GM21390 (cell line): ENCODE data around the gene ASB16.
A peak's percentile ranks its signal among the peaks of the same experiment; 100 is the strongest.
"Not testable (repeated sequence)": the region's sequence is repeated elsewhere in the genome, so short reads cannot be mapped to it uniquely, and the experiment has no call there.

ENCODE experiments used
- ATAC-seq: cut with Tn5 transposase; IDR thresholded peaks from one replicate; pipeline ENCODE4 v1.9.1; 2021; ENCODE audit not compliant: unreplicated experiment

ASB16 gene, protein sequence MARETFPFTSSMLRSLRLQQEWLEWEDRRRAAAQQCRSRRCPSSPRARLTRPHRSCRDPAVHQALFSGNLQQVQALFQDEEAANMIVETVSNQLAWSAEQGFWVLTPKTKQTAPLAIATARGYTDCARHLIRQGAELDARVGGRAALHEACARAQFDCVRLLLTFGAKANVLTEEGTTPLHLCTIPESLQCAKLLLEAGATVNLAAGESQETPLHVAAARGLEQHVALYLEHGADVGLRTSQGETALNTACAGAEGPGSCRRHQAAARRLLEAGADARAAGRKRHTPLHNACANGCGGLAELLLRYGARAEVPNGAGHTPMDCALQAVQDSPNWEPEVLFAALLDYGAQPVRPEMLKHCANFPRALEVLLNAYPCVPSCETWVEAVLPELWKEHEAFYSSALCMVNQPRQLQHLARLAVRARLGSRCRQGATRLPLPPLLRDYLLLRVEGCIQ

DNA sequence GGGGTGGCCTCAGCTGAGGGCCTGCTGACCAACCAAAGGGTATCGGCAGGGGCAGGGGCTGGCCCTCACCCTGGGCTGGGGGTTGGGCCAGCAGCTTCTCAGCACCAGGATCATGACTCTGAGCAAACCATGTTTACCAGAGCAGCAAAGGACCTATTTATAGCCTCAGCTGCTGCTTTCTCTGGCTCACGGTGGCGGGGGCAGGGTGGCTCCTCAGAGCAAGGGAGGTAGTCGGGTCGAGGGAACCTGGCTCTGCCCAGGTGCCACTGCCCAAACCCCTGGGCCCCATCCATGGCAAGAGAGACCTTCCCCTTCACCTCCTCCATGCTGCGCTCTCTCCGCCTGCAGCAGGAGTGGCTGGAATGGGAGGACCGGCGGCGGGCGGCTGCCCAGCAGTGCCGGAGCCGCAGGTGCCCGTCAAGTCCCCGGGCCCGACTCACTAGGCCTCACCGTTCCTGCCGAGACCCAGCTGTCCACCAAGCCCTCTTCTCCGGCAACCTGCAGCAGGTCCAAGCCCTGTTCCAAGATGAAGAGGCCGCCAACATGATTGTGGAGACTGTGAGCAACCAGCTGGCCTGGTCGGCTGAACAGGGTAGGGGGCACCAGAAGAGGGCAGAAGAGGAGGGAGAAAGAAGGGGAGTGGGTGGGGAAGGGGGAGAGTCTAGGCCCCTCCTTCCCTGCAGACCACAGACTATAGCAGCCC is at the start of gene ASB16:
TSS of gene ASB16 (plus strand) at position 206 of the 703 bp plus-strand sequence. CDS start at position 292, 86 bp downstream.
- ATAC-seq = no peak

DNA sequence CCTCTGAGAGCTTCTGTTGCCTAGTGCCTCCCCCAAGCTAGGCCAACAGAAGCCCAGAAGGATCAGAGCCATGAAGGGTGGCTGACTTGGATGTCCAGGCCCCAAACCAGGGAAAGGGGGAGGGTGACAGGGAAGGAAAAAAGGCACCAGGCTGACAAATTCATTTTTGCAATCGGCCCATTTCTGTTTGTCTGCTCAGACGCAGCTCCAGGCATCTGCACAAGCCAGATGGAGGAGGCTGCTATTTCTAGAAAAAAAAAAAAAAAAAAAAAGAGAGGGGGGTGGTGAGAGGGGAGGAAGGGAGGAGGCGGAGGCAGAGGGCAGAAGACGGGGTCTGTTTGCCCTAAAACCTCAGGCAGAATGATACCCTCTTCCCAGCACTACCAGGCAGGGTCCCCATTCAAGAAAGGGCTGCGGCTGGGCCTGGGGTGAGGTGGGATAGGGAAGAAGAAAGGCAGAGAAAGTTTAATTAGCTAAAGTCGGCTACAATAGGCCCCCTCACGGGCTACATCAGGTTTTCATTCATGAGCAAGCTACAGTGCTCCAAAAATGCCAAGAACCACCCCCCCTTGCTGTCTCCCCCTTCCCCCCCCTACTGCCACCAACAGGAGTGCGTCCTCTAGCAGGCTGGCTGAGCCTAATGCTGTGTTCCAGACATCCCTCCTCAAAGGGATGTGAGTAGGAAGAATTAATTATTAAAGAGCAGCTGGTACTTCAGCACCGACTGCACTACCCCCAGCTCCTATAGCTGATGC is 49.5 kb upstream of the ASB16 start:
- ATAC-seq = no peak

DNA sequence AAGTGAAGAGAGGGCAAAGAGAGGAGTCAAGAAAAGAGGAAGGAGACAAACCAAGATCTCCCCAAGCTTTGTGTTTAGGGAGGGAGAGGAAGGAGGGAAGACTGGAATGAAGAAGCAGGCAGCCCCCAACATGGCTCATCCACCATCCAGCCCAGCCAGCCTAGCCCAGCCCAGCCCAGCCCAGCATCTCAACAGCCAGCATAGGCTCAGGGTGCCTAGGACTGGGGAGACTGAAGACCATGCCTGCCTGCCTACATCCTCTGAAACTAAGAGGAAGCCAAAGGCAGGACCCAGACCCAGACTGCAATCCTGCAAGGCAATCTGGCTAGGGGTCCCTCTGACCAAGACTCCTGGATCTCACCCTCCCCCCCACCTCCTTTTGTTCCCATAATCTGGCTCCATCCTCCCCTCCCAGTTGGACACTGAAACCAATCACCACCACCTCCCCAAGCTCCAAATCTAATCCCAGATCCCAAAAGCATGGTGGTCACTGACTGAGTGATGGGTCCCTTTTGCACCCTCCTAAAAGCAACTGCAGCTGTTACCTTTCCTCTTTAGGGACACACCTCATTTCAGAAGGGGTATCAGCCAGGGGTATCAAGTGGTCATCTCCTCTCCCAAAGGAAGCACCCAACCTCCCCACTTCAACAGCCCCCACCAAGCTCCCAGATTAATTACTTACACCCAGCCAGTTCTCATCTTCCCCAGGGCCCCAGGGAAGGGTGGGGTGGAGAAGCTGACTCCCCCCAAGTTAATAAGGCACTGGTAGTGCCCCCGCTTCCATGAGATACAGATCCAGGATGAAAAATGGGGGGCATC is 48.3 kb upstream of the ASB16 start:
- ATAC-seq = no peak

DNA sequence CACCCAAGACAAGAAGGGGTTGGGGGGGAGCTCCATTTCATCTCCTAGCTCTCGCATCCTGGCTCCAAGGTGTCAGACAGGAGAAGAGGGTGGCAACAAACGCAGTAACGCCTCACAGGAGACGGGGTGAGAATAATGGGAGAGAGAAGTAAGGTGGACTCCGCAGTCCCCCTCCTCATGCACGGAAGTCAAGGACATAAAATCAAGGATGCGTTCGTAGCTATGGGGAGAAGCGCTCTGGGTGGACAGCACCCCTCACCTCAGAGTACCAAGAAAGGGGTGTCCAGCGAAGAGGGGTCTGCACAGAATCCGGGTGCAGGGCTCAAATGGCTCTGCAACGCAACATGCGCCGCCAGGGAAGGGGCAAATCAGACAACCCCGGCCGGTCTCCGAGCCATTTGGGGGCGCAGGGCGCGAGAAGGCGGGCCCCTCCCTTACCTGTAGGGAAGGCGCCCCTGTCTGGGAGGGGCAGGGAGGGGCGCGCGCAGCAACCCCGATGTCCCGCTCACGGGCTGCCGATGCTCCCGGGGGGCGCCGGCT is 47.6 kb upstream of the ASB16 start:
- peak; percentile 11 for ATAC-seq

DNA sequence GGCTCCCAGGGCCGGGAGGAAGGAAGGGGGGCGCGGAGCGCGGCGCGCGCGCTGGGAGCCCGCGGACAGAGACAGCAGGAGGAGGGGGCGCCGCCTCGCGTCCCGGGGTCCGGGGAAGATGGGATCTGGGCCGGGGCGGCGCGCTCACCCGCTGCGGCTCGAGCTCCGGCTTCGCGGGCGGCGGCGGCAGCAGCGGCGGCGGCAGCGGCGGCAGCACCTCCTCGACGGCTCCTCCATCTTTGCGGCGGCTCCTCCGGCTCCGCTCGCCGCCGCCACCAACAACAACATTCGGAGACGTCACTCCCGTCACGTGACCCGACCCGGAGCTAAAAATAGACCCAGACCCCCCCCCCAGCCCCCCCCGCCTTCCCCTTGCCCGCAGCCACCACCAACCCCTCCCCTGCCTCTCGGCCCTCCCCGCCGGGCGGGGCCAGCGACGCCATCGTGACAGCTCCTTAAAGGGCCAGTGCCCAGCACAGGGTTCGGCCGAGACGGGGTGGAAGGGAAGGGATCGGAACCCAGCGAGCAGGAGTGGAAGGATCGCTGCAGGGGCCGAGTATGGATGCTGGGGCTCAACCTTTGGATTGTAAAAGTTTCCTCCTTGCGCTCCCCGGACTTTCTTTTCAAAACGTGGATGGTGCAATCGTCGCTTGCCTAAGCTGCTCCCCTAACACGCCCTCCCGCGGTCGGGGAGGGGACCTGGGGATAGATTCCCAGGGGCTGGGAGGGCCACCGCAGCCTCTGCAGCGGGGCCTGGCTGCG is 47.0 kb upstream of the ASB16 start, which contains the start of gene HDAC5:
TSS of gene HDAC5 (minus strand) at position 286 of the 762 bp plus-strand sequence. CDS start 6,126 bp downstream, outside the sequence.
- peak; percentile 88 for ATAC-seq

DNA sequence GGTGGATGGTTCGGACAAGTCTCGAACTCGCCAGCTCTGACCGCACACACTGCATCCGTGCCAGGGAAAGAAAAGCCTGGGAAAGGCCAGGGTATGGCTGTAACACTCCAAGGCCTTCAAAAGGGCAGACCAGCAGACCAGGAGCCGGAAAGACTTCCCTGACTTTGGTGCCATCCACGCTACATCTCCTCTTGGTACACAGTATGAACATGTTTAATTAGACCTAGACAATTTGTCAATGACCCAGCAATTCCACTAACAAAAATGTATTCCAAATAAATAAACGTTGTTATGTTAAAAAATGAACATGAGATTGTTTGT is 46.4 kb upstream of the ASB16 start:
- ATAC-seq = no peak

DNA sequence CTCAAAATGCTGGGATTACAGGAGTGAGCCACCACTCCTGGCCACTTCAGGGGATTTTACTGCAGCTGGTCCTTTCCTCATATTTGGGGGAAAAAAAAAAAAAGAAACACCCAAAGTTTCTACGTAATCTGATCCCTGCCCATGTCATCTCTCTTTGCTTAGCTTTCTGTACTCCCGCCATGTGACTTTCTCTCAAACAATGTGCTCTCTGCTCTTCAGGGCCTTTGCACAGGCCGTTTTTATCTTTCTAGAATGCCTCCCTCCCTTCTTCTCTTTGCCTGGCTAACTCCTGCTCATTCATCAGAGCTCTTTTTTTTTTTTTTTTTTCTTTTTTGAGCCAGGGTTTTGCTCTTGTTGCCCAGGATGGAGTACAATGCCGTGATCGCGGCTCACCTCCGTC is 42.1 kb upstream of the ASB16 start:
- ATAC-seq = no peak

DNA sequence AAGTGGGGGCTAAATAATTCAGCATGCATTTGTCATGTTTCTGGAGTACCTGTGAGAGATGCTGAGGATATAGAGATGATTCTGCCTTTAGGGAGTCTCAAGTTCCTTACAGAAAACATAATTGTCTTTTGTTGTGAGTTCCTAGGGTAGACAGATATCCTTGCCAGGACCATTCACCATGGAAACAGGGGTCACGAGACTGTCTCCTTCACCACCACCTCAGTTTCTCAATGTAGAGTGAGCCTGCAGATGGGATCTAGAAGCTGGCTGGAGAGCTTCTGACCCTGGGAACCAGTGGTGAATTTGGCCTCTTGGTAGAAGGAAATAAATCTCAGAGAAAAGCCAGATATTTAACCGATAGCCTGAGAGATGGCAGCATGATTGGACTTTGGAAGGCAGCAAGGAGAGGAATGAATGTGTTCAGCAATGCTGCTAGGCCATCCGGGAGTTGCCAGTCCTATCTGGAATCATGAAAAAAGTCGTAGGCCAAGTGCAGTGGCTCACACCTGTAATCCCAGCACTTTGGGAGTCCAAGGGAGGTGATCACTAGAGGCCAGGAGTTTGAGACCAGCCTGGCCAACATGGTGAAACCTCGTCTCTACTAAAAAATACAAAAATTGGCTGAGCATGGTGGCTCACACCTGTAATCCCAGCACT is 39.7 kb upstream of the ASB16 start:
- no peak for ATAC-seq

DNA sequence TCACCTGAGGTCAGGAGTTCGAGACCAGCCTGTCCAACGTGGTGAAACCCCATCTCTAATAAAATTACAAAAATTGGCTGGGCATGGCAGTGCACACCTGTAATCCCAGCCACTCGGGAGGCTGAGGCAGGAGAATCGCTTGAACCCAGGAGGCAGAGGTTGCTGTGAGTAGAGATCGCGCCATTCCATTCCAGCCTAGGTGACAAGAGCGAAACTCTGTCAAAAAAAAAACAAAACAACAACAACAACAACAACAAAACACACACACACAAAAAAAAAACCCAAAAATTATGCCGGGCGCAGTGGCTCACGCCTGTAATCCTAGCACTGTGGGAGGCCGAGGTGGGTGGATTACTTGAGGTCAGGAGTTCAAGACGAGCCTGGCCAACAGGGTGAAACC is 39.1 kb upstream of the ASB16 start:
- not testable (repeated sequence) for ATAC-seq

DNA sequence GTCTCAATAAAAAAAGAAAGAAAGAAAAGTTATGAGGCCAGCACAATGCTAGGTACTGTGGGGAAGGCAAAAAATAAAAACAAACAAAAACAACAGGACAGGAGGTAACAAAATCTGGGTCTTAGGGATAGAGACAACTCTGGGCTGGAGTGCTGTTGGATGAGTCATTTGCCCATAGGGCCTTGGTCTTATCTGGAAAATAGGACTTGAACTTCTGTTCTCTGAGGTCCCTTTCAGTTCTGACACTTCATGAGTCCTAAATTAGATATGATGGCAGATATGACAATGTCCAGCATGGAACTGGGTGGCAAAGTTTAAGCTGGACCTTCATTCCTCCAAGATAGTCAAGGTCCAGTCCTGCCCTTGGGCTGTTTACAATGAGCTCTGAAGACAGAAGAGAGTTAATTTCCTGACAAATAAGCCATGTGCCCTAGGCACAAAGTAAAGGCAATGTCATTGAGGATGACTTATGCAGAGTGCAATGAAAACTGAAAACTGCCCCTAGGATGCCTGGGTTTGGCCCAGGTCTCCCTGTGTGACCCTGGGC is 38.2 kb upstream of the ASB16 start:
- no peak for ATAC-seq

DNA sequence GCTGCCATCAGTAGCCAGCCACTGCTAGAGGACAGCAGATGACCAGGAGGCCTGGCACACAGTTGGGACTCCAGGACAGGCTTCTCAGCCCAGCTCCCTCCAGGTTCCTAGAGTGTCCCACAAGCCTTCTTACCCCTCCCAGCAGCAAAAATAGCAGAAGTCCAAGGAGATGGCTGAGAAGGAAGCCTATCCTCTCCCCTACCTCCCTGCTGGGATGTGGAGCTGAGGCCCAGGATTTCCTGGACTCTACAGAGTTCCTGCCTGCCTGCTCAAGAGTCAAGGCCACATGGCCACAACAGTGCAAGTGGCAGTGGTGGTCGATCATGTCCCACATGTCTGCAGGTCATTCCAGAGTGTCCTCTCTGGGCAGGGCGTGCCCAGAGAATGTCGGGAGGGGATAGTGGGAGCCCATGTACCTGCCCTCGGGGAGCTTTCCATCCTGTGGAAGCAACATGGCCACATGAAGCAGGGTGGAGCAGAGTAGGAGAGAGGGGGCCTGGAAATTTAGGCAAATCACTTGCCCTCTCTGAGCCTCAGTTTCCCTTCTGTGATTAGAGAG is 36.5 kb upstream of the ASB16 start:
- no peak for ATAC-seq

DNA sequence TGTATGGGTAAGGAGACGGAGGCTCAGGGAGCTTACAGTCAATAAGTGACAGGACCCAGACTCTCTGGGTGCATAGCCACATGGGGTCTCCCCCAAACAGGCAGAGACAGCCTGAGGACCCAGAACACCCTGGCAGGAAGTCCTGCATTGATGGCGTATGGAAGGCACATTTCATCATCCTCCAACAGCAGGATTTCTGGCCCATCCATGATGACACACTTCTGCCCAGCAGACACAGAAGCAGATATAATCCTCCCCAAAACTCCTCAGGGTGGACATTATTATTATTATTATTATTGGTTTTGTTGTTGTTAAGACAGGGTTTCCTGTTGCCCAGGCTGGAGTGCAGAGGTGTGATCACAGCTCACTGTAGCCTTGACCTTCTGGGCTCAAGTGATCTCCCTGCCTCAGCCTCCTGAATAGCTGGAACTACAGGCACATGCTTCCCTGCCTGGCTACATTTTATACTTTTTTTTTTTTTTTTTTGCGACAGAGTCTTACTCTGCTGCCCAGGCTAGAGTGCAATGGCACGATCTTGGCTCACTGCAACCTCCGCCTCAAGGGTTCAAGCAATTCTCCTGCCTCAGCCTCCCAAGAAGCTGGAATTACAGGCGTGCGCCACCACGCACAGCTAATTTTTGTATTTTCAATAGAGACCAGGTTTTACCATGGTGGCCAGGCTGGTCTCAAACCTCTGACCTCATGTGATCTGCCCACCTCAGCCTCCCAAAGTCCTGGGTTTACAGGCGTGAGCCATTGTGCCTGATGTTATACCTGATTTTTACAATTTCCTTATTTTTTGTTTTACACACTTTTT is 35.5 kb upstream of the ASB16 start:
- no peak for ATAC-seq

DNA sequence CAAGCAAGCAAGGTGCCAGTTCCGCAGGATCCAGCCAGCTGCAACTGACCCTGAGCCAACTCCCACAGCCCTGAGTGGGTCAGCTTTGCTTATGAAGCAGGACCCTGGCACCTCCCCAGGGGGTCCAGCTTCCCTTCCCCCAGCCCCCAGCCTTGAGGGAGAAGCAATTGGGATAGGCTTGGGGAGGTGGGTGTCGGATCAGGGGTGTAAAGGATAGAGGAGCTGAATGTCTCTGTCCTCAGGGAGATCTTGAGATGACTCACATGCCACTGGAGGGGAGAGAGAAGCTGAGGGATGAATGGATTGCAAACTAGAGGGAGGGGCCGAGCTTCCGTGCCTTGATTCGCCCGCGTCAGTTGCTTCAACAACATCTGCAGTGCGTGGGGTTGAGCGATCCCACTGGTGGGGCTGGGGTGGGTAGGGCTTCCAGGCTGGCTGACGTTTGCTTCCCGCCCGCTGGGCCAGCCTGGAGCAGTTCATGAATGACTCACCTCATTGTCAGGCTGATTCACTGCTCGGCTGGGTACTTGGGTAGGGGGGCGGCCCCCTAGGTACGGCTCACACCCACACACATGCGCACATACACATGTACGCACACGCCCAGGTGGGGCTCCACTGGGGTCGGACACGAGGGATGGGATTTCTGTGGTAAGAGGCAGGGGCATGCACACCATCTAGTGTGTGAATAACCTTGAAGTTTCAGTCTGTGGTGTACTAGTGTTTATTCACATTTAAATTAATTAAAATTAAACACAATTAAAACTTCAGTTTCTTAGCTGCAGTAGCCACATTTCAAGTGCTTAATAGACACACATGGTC is 32.4 kb upstream of the ASB16 start:
- ATAC-seq = no peak

DNA sequence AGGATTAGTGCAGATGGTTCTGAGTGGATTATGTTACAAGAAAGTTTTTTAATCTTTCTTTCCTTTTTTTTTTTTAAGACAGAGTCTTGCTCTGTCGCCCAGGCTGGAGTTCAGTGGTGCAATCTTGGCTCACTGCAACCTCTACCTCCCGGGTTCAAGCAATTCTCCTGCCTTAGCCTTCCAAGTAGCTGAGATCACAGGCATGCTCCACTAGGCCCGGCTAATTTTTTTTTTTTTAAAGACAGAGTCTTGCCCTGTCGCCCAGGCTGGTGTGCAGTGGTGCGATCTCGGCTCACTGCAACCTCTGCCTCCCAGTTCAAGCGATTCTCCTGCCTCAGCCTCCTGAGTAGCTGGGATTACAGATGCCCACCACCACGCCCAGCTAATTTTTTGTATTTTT is 26.6 kb upstream of the ASB16 start:
- ATAC-seq = not testable (repeated sequence)

DNA sequence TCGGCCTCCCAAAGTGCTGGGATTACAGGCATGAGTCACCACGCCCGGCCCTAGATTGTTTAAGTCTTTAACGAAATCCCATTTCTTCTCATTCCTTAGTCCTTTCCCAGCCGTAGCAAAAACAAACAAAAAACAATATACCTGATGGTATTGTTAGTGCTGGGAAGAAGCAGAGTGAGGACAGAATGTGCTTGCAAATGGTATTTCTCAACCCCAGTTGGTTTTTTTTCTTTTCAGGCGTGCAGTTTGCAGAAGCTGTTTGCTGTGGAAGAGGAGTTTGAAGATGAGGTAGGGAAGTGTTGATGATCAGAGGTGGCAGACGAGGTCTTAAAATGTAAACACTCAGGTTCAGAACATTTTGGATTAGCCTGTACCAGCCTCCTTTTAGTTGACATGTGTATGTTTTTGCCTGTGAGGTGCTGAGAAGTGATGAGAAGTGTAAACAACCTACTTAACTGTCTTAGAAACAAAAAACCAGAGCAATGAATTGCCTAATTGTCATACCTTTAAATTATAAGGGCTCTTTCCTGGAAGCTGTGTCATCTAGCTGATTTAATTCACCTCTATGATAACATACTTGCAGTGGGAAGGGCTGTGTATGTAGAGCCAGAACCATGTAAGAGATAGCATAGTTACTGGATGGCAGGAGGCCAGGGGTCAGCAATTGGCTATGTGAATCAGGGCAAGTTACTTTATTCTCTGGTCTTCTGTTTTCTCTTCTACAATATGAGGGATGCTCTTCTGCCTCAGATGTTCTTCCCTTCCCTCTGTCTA is 25.4 kb upstream of the ASB16 start:
- ATAC-seq = no peak
